Liver (tissue), 9 donors: ENCODE data around the gene CEMIP. TPM values are rescaled to one million over a fixed set of nuclear protein-coding genes. Genes with fewer than 3 reads are reported as not detected.

Experiments used
- DNase-seq: peaks from one replicate; pipeline ENCODE4 v3.0.0-alpha.2; 2017; ENCODE audit warnings: low spot score
- H3K27ac ChIP-seq, 2 donors: one replicate each; pipeline ENCODE4 v1.7.0; 2013; ENCODE audit warnings: inconsistent platforms in 2 of 2, low read length in 2 of 2, control low read depth in 1 of 2, low read depth in 1 of 2, mild to moderate bottlenecking in 1 of 2
- H3K27me3 ChIP-seq, 4 donors: one replicate each; pipeline versions ENCODE4 v1.6.1 to v1.7.0; 2013; ENCODE audit warnings: low read length in 3 of 4, inconsistent platforms in 1 of 4, mild to moderate bottlenecking in 1 of 4, moderate library complexity in 1 of 4; ENCODE audit not compliant: control insufficient read depth in 4 of 4, insufficient read depth in 4 of 4
- H3K36me3 ChIP-seq, 4 donors: one replicate each; pipeline versions ENCODE4 v1.6.1 to v1.7.0; 2013; ENCODE audit warnings: low read length in 3 of 4, mild to moderate bottlenecking in 3 of 4, low read depth in 1 of 4, moderate library complexity in 1 of 4; ENCODE audit not compliant: control insufficient read depth in 4 of 4, insufficient read depth in 3 of 4
- H3K4me1 ChIP-seq, 4 donors: one replicate each; pipeline versions ENCODE4 v1.6.1 to v1.7.0; 2013; ENCODE audit warnings: low read length in 3 of 4, mild to moderate bottlenecking in 3 of 4, moderate library complexity in 1 of 4; ENCODE audit not compliant: control insufficient read depth in 4 of 4, insufficient read depth in 4 of 4
- H3K4me3 ChIP-seq, 3 donors: one replicate each; pipeline versions ENCODE4 v1.6.1 to v1.7.0; 2013; ENCODE audit warnings: low read length in 3 of 3, control low read depth in 1 of 3, low read depth in 1 of 3, mild to moderate bottlenecking in 1 of 3
- H3K9ac ChIP-seq, 2 donors: one replicate each; pipeline ENCODE4 v1.7.0; 2013; ENCODE audit warnings: low read length in 2 of 2, mild to moderate bottlenecking in 2 of 2, moderate library complexity in 2 of 2, control low read depth in 1 of 2, low read depth in 1 of 2
- H3K9me3 ChIP-seq, 4 donors: one replicate each; pipeline versions ENCODE4 v1.6.1 to v1.7.0; 2013; ENCODE audit warnings: low read length in 3 of 4; ENCODE audit not compliant: control insufficient read depth in 4 of 4
- ATF3 ChIP-seq: IDR thresholded peaks from 2 replicates; pipeline ENCODE4 v1.6.1; 2016; ENCODE audit warnings: antibody characterized with exemption
- CTCF ChIP-seq: fragments of 150-350 bp; IDR thresholded peaks from 2 replicates; pipeline ENCODE4 v1.5.1; 2017; ENCODE audit warnings: improper control_type of control experiment, low read depth, low read length; ENCODE audit not compliant: missing input control
- EGR1 ChIP-seq, 2 donors: IDR thresholded peaks; 2 replicates each; pipeline ENCODE4 v1.6.1; 2016 to 2018; ENCODE audit warnings: antibody characterized with exemption in 2 of 2, low read depth in 2 of 2
- FOXA1 ChIP-seq: IDR thresholded peaks from 2 replicates; pipeline ENCODE4 v1.6.1; 2016; ENCODE audit warnings: antibody characterized with exemption
- FOXA2 ChIP-seq: IDR thresholded peaks from 2 replicates; pipeline ENCODE4 v1.6.1; 2016; ENCODE audit warnings: antibody characterized with exemption
- GABPA ChIP-seq, 2 donors: IDR thresholded peaks in 1 of 2; conservative IDR thresholded peaks in 1 of 2; 2 replicates each; pipeline ENCODE4 v1.6.1; 2016; ENCODE audit warnings: antibody characterized with exemption in 2 of 2, mild to moderate bottlenecking in 1 of 2, moderate library complexity in 1 of 2
- HNF4A ChIP-seq, 2 donors: conservative IDR thresholded peaks; 2 replicates each; pipeline ENCODE4 v1.6.1; 2016; ENCODE audit warnings: antibody characterized with exemption in 2 of 2, mild to moderate bottlenecking in 2 of 2
- HNF4G ChIP-seq: IDR thresholded peaks from 2 replicates; pipeline ENCODE4 v1.6.1; 2016; ENCODE audit warnings: antibody characterized with exemption
- JUND ChIP-seq, 2 donors: IDR thresholded peaks; 2 replicates each; pipeline ENCODE4 v1.6.1; 2016; ENCODE audit warnings: antibody characterized with exemption in 2 of 2
- MAX ChIP-seq: IDR thresholded peaks from 2 replicates; pipeline ENCODE4 v1.6.1; 2016; ENCODE audit warnings: antibody characterized with exemption
- NR2F2 ChIP-seq: IDR thresholded peaks from 2 replicates; pipeline ENCODE4 v1.6.1; 2016; ENCODE audit warnings: antibody characterized with exemption
- RAD21 ChIP-seq, 2 donors: IDR thresholded peaks; 2 replicates each; pipeline ENCODE4 v1.6.1; 2016; ENCODE audit warnings: antibody characterized with exemption in 2 of 2, mild to moderate bottlenecking in 2 of 2
- REST ChIP-seq: IDR thresholded peaks from 2 replicates; pipeline ENCODE4 v1.6.1; 2016; ENCODE audit warnings: antibody characterized with exemption, mild to moderate bottlenecking
- RXRA ChIP-seq, 2 donors: IDR thresholded peaks; 2 replicates each; pipeline ENCODE4 v1.6.1; 2017 to 2018; ENCODE audit warnings: antibody characterized with exemption in 2 of 2, mild to moderate bottlenecking in 1 of 2
- SP1 ChIP-seq: IDR thresholded peaks from 2 replicates; pipeline ENCODE4 v1.6.1; 2018; ENCODE audit warnings: antibody characterized with exemption, mild to moderate bottlenecking
- TAF1 ChIP-seq: conservative IDR thresholded peaks from 2 replicates; pipeline ENCODE4 v1.6.1; 2016; ENCODE audit warnings: antibody characterized with exemption, mild to moderate bottlenecking
- YY1 ChIP-seq: IDR thresholded peaks from 2 replicates; pipeline ENCODE4 v1.6.1; 2016; ENCODE audit warnings: antibody characterized with exemption, mild to moderate bottlenecking
- ZBTB33 ChIP-seq: IDR thresholded peaks from 2 replicates; pipeline ENCODE4 v1.6.1; 2016; ENCODE audit warnings: antibody characterized with exemption
- WGBS: extraction: QIAGEN DNeasy Blood & Tissue Kit; methylation state at CpG from one replicate; pipeline ENCODE4 v1.1.7; 2013; 5-methylcytosine and 5-hydroxymethylcytosine counted together
- polyA plus RNA-seq, 2 donors: library from polyadenylated mRNA; stranded (reverse) in 1 of 2; unstranded in 1 of 2; fragments of 200-250 nt in 1 of 2; fragments of >200 nt in 1 of 2; fragmentation: Nextera tagmentation in 1 of 2; extraction: Ambion mirVana in 1 of 2; gene quantifications; one replicate each; pipeline versions ENCODE4 v1.2.1 to v1.2.3, GENCODE V29; 2013 to 2015
- total RNA-seq, 2 donors: library from RNA; depleted of rRNA; stranded (reverse); fragments of >200 nt; gene quantifications; one replicate each; pipeline ENCODE4 v1.2.3, GENCODE V29; 2014
- donor health status: healthy.
- donor health status: healthy.
- donor health status: healthy.
- donor health status: healthy.
- donor health status: healthy.

The CEMIP gene
- total and polyA plus RNA-seq, 4 donors: under 0.01 to 0.89 (median 0.21) TPM

- DNase-seq: no peak
- WGBS: 39% methylated on average over 10 of the region's 10 CpGs
- H3K4me3 ChIP-seq: no peak overlapping the region
- no peaks in the 10 kb centered on the region for H3K36me3 ChIP-seq
- H3K9me3 ChIP-seq: no peaks in the 10 kb centered on the region
- H3K27ac ChIP-seq: no peak overlapping the region
- H3K9ac ChIP-seq: no peak overlapping the region
- H3K4me1 ChIP-seq: no peaks in the 10 kb centered on the region
- TF ChIP-seq MAX (no peak), CTCF (no peak), EGR1 (IDR thresholded peaks at IDR 0.05; ENCODE audit: low read depth in 2 of 2) (no peak), FOXA2 (no peak), HNF4A (conservative IDR thresholded peaks at IDR 0.05) (no peak), REST (no peak), RXRA (IDR thresholded peaks at IDR 0.05) (no peak), RAD21 (IDR thresholded peaks at IDR 0.05) (no peak), TAF1 (no peak), FOXA1 (no peak), YY1 (no peak), SP1 (no peak), JUND (IDR thresholded peaks at IDR 0.05) (no peak), GABPA (IDR thresholded peaks at IDR 0.05 in 1 of 2, conservative IDR thresholded peaks at IDR 0.05 in 1 of 2) (no peak), ZBTB33 (no peak), HNF4G (no peak), ATF3 (no peak), NR2F2 (no peak)
- peaks cover 0 to 8% (median 0%) of the 10 kb centered on the region in 4 donors for H3K27me3 ChIP-seq
Observed at GRCh38 chr15:80804970-80805495, 25.9 kb downstream of the CEMIP start.
